Medulla oblongata (tissue), 1 donor: Measurements from ENCODE around the gene MYO6.
"Not testable (repeated sequence)": the region's sequence is repeated elsewhere in the genome, so short reads cannot be mapped to it uniquely, and the experiment has no call there.

Experiments
- DNase-seq: peaks from one replicate; pipeline ENCODE4 v3.0.0-alpha.2; 2015; ENCODE audit errors: extremely low spot score

MYO6 gene

GRCh38 chr6:75892384-75892783, 143.3 kb downstream of the MYO6 start:
- DNase-seq, result no peak

GRCh38 chr6:75893058-75893775, 144.2 kb downstream of the MYO6 start:
- peak; percentile 85 for DNase-seq

- DNase-seq, result no peak
Measured at GRCh38 chr6:75893776-75894152, 144.7 kb downstream of the MYO6 start.

GRCh38 chr6:75896526-75896925, 147.5 kb downstream of the MYO6 start:
- DNase-seq, result no peak

- DNase-seq, result not testable (repeated sequence)
Measured at GRCh38 chr6:75900216-75900615, 151.2 kb downstream of the MYO6 start.

GRCh38 chr6:75905129-75905528, 156.1 kb downstream of the MYO6 start:
- DNase-seq, result not testable (repeated sequence)

GRCh38 chr6:75906871-75907270, 157.8 kb downstream of the MYO6 start:
- no peak for DNase-seq

GRCh38 chr6:75907444-75907843, 158.4 kb downstream of the MYO6 start:
- no peak for DNase-seq

GRCh38 chr6:75913040-75913439, 164.0 kb downstream of the MYO6 start:
- DNase-seq, result no peak

- no peak for DNase-seq
Measured at GRCh38 chr6:75922226-75922625, 173.2 kb downstream of the MYO6 start.

GRCh38 chr6:75926293-75927168, 177.5 kb downstream of the MYO6 start:
- no peak for DNase-seq

GRCh38 chr6:75931011-75931680, 182.1 kb downstream of the MYO6 start:
- no peak for DNase-seq

GRCh38 chr6:75932067-75932466, 183.0 kb downstream of the MYO6 start:
- DNase-seq, result peak; percentile 39

GRCh38 chr6:75933387-75933975, 184.4 kb downstream of the MYO6 start:
- DNase-seq, result no peak

- peak; percentile 85 for DNase-seq
Measured at GRCh38 chr6:75934643-75935472, 185.8 kb downstream of the MYO6 start.

- no peak for DNase-seq
Measured at GRCh38 chr6:75935473-75935793, 186.4 kb downstream of the MYO6 start.

- no peak for DNase-seq
Measured at GRCh38 chr6:75936682-75937081, 187.6 kb downstream of the MYO6 start.

GRCh38 chr6:75937846-75938245, 188.8 kb downstream of the MYO6 start:
- DNase-seq, result no peak

- DNase-seq, result no peak
Measured at GRCh38 chr6:75940564-75940963, 191.5 kb downstream of the MYO6 start.

GRCh38 chr6:75941509-75941908, 192.5 kb downstream of the MYO6 start:
- no peak for DNase-seq

- no peak for DNase-seq
Measured at GRCh38 chr6:75943381-75943780, 194.3 kb downstream of the MYO6 start.
